ENCODE results near the gene B9D2.

The B9D2 gene

GRCh38 chr19:41323430-41324125 lies 40.4 kb downstream of the B9D2 start (continued):
- TF ChIP-seq ZNF174 (tag by site-specific recombination; IDR thresholded peaks at IDR 0.05) (no peak), ZNF132 (tag by site-specific recombination; IDR thresholded peaks at IDR 0.05; ENCODE audit: borderline replicate concordance) (no peak), ZNF433 (tag by site-specific recombination; IDR thresholded peaks at IDR 0.05; ENCODE audit: low read depth) (no peak), ZNF558 (tag by site-specific recombination; IDR thresholded peaks at IDR 0.05) (no peak), SP2 (tag by site-specific recombination; IDR thresholded peaks at IDR 0.05) (no peak), ZNF596 (tag by site-specific recombination; IDR thresholded peaks at IDR 0.05) (no peak), ZNF747 (tag by site-specific recombination; IDR thresholded peaks at IDR 0.05) (no peak), ZNF514 (tag by site-specific recombination; IDR thresholded peaks at IDR 0.05) (no peak), GLI2 (tag by site-specific recombination; IDR thresholded peaks at IDR 0.05; ENCODE audit: borderline replicate concordance, low read depth) (no peak), ZNF704 (tag by site-specific recombination; IDR thresholded peaks at IDR 0.05) (no peak), ZNF138 (tag by site-specific recombination; IDR thresholded peaks at IDR 0.05; ENCODE audit: borderline replicate concordance) (no peak), AEBP2 (tag by site-specific recombination; IDR thresholded peaks at IDR 0.05; ENCODE audit: borderline replicate concordance) (no peak), ZSCAN5A (tag by site-specific recombination; IDR thresholded peaks at IDR 0.05) (no peak), ZBTB11 (tag by site-specific recombination; conservative IDR thresholded peaks at IDR 0.05; ENCODE audit: low read depth) (no peak), KLF7 (tag by site-specific recombination; IDR thresholded peaks at IDR 0.05; ENCODE audit: borderline replicate concordance) (no peak), ZNF600 (tag by site-specific recombination; IDR thresholded peaks at IDR 0.05) (no peak), ZNF24 (tag by site-specific recombination; IDR thresholded peaks at IDR 0.05) (no peak), ZNF404 (tag by site-specific recombination; IDR thresholded peaks at IDR 0.05) (no peak), ZNF146 (tag by site-specific recombination; IDR thresholded peaks at IDR 0.05) (no peak), ZNF670 (tag by site-specific recombination; IDR thresholded peaks at IDR 0.05; ENCODE audit: low read depth) (no peak), ZNF677 (tag by site-specific recombination; IDR thresholded peaks at IDR 0.05) (no peak), ZNF112 (tag by site-specific recombination; IDR thresholded peaks at IDR 0.05) (no peak), ZNF48 (tag by site-specific recombination; IDR thresholded peaks at IDR 0.05) (no peak), ZNF626 (tag by site-specific recombination; IDR thresholded peaks at IDR 0.05) (no peak), ZNF175 (tag by site-specific recombination; IDR thresholded peaks at IDR 0.05) (no peak), ZNF280C (tag by site-specific recombination; IDR thresholded peaks at IDR 0.05) (no peak), ZNF776 (tag by site-specific recombination; IDR thresholded peaks at IDR 0.05; ENCODE audit: borderline replicate concordance) (no peak), ZNF621 (tag by site-specific recombination; IDR thresholded peaks at IDR 0.05) (no peak), ZNF239 (tag by site-specific recombination; IDR thresholded peaks at IDR 0.05) (no peak), ZNF830 (tag by site-specific recombination; IDR thresholded peaks at IDR 0.05; ENCODE audit: low read depth) (no peak)
